Stomach smooth muscle (tissue), 2 donors: ENCODE data around the gene SPRED2.

Source experiments
- H3K27ac ChIP-seq: one replicate; pipeline ENCODE4 v1.7.0; 2013; ENCODE audit warnings: mild to moderate bottlenecking, low read length, inconsistent platforms
- H3K27me3 ChIP-seq, 2 donors: one replicate each; pipeline ENCODE4 v1.7.0; 2013; ENCODE audit warnings: low read length in 2 of 2; ENCODE audit not compliant: insufficient read depth in 2 of 2, control insufficient read depth in 1 of 2
- H3K36me3 ChIP-seq, 2 donors: one replicate each; pipeline ENCODE4 v1.7.0; 2013; ENCODE audit warnings: low read length in 2 of 2; ENCODE audit not compliant: control insufficient read depth in 2 of 2, insufficient read depth in 2 of 2
- H3K4me1 ChIP-seq: one replicate; pipeline ENCODE4 v1.7.0; 2013; ENCODE audit warnings: low read length; ENCODE audit not compliant: control insufficient read depth, insufficient read depth
- H3K4me3 ChIP-seq, 2 donors: one replicate each; pipeline ENCODE4 v1.7.0; 2013; ENCODE audit warnings: low read length in 2 of 2
- H3K9ac ChIP-seq, 2 donors: one replicate each; pipeline ENCODE4 v1.7.0; 2013; ENCODE audit warnings: low read length in 2 of 2, mild to moderate bottlenecking in 1 of 2
- H3K9me3 ChIP-seq, 2 donors: one replicate each; pipeline ENCODE4 v1.7.0; 2013; ENCODE audit warnings: low read length in 2 of 2; ENCODE audit not compliant: control insufficient read depth in 2 of 2
- donor health status: healthy.
- donor health status: Pancreatic carcinoma.

The SPRED2 gene

DNA sequence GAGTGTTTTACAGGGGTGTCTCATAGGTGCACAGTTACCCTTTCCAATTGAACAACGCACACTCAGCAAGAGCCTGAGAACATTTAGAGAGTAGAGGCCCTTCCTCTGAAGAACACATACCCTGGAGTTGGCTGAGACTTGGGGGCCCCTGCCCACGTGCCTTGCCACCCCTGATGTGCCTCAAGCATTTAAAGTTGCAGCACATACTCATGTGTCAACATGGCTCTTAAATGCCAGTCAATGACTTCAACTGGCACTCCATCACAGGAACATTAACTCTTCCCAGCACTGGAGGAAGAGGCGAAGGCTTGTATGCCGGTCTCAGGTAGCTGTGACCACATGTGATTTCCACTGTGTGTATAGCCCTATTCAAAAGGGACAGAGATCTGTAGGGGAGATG lies 57.4 kb downstream of the SPRED2 start:
- no peak overlapping the region for H3K27ac ChIP-seq
- H3K9me3 ChIP-seq = no peaks in the 10 kb centered on the region
- peaks cover 7% of the 10 kb centered on the region for H3K4me1 ChIP-seq
- H3K27me3 ChIP-seq = no peaks in the 10 kb centered on the region
- no peak overlapping the region for H3K9ac ChIP-seq
- H3K36me3 ChIP-seq = peaks cover 0 to 2% of the 10 kb centered on the region in 2 donors
- no peak overlapping the region for H3K4me3 ChIP-seq

DNA sequence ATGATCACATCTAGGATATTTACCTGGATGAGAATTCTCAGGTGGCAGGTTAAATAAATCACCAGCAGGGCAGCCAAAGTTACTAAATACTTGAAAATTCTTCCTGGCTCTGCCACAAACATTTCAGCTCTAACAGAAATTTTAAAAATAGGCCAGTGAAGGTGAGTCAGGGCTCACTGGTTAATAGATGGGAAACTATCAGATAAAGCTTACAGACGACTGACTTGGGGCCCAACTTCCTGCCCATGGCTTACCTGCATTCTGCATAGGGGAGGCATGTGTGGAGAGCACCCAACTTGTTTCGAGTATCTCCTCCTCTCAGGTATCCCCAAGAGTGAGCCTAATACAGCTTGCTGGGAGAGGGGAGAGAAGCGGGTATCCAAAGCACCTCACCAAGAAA lies 57.8 kb downstream of the SPRED2 start:
- Histone ChIP-seq H3K27ac (no peak overlapping the region), H3K9me3 (no peaks in the 10 kb centered on the region), H3K27me3 (no peaks in the 10 kb centered on the region), H3K36me3 (peaks cover 0 to 2% of the 10 kb centered on the region in 2 donors), H3K4me1 (peaks cover 7% of the 10 kb centered on the region), H3K4me3 (no peak overlapping the region), H3K9ac (no peak overlapping the region)

DNA sequence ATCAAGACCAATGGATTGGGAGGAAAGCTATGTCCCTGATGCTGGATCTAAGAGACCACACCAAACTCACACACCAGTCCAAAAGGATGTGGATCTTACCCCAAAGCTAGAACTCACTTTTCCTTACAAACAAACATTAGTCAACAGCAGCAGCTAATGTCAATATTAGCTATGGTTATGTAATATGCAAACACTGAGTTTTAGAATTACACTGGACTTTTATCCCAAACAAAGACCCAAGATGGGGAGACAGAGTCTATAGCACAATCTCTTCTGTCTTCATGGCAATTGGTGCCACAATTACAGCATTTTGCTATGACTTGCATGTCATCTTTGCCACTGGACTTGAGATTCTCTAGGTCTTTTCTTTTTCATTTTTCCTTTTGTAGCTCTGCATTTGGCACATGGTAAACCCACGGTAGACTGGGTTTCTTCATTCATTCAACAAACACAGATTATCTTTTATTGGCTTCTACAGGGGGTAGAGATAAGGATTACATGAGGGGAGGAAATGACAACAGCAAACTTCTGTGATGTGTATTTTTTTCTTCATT lies 59.0 kb downstream of the SPRED2 start:
- no peak overlapping the region for H3K9ac ChIP-seq
- H3K27ac ChIP-seq = no peak overlapping the region
- no peak overlapping the region for H3K4me3 ChIP-seq
- H3K27me3 ChIP-seq = no peaks in the 10 kb centered on the region
- no peaks in the 10 kb centered on the region for H3K9me3 ChIP-seq
- peaks cover 0 to 2% of the 10 kb centered on the region in 2 donors for H3K36me3 ChIP-seq
- peaks cover 7% of the 10 kb centered on the region for H3K4me1 ChIP-seq

DNA sequence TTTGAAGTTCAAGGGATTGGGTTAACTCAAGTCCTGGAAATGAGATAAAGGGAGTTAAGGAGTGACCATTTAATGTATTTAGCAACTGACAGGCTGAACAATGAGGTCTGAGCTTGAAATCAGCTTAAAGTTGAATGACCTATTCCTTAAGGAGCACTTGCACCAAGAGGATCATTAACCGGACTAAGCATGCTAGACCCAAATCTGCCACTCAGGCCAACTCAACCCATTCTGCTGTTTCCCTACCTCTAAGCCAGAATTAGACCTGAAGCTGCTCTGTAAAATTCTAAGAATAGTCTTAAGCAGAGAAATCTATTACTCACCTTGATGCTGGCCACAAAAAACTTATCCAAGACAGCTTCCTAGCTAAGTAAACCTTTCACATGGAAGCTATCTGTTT lies 59.8 kb downstream of the SPRED2 start:
- Histone ChIP-seq H3K9me3 (no peaks in the 10 kb centered on the region), H3K36me3 (peaks cover 0 to 2% of the 10 kb centered on the region in 2 donors), H3K27ac (no peak overlapping the region), H3K4me3 (no peak overlapping the region), H3K27me3 (no peaks in the 10 kb centered on the region), H3K4me1 (peaks cover 6% of the 10 kb centered on the region), H3K9ac (no peak overlapping the region)

DNA sequence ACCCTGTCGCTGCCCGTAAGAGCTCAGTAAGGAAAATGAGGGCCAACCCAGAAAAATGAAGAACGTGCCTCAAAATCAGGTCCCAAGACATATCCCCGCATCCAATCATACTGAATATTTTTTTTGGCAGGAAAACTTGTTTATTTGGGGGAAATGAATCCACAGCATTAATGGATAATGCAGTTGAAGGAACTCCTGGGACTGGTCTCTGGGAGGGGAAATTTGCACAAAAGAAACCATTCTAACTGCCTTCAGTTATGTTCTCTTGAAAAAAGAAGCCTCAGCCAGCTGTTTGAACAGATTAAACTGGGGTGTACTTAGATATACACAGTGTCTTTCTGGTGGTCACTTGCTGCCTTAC lies 61.3 kb downstream of the SPRED2 start:
- no peak overlapping the region for H3K27ac ChIP-seq
- H3K4me1 ChIP-seq = peaks cover 11% of the 10 kb centered on the region
- H3K9ac ChIP-seq = no peak overlapping the region
- H3K27me3 ChIP-seq = no peaks in the 10 kb centered on the region
- peaks cover 0 to 2% of the 10 kb centered on the region in 2 donors for H3K36me3 ChIP-seq
- no peaks in the 10 kb centered on the region for H3K9me3 ChIP-seq
- no peak overlapping the region for H3K4me3 ChIP-seq

DNA sequence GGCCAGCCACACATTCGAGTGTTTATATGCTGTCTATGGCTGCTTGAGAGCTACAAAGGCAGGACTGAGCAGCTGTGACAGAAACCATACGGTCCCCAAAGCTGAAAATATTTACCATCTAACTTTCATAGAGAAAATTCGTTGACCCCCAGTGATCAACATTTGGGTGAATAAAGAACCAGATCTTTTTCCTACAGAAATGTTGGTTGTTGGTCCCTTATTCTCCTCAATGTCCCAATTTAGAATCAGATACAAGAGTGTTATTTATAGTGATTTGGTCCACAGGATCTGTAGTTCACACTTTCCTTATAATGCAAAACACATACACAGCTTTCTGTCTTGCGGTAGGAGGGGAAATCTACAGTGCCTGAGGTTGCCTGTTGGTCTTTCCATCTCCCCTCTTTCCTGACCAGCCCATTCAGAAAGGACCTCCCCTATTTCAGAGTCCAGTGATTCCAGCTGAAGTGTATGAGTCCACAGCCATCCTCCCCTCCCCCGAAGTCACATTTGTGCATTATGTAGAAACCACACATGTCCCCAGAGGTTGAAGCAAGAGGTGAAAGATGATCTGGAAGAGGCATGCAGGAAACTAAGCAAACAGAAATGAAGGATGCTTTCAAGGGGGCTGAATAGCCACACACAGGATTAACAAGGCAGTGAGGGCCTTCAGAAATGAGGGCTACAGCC lies 61.9 kb downstream of the SPRED2 start:
- Histone ChIP-seq H3K9me3 (no peaks in the 10 kb centered on the region), H3K27me3 (no peaks in the 10 kb centered on the region), H3K27ac (no peak overlapping the region), H3K4me1 (peaks cover 11% of the 10 kb centered on the region), H3K9ac (no peak overlapping the region), H3K4me3 (no peak overlapping the region), H3K36me3 (peaks cover 0 to 2% of the 10 kb centered on the region in 2 donors)

DNA sequence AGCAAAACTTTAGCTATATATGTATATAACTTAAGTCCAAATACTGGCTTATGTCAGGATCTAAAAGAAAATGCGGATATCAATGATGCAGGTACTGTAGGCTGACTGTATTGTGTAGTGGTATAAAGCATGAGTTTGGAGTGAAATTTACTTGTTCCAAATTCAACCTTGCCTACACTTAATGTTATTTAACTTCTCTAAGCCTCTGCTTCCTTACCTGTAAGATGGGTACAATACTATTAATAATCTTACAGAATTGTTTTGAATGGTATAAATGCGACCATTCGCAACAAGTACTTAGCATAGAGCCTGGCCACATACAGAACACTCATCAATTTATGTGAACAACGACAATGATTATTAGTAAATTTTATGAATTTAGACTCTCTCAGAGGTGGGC lies 62.4 kb downstream of the SPRED2 start:
- Histone ChIP-seq H3K4me3 (no peak overlapping the region), H3K27me3 (no peaks in the 10 kb centered on the region), H3K4me1 (peaks cover 11% of the 10 kb centered on the region), H3K9me3 (no peaks in the 10 kb centered on the region), H3K9ac (no peak overlapping the region), H3K27ac (no peak overlapping the region), H3K36me3 (peaks cover 0 to 2% of the 10 kb centered on the region in 2 donors)

DNA sequence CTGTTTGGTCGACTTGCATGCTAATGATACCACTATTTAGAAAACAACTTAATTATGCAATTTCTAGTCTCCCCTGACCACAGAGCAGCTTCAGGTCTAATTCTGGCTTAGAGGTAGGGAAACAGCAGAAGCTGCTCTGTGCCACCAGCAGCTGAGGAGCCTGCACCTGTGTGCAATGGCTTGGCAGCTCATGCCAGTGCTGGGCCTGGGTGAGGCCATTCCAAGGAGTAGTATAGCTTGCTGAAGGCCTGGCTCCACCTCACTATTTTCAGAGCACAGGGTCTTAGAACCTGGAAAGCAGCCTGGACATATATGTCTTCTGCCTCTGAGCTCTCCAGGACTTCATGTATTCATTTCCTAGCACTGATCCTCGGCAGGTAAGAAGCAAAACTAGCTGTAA lies 62.8 kb downstream of the SPRED2 start:
- Histone ChIP-seq H3K36me3 (peaks cover 0 to 2% of the 10 kb centered on the region in 2 donors), H3K9me3 (no peaks in the 10 kb centered on the region), H3K9ac (no peak overlapping the region), H3K27me3 (no peaks in the 10 kb centered on the region), H3K27ac (no peak overlapping the region), H3K4me3 (no peak overlapping the region), H3K4me1 (peaks cover 11% of the 10 kb centered on the region)

DNA sequence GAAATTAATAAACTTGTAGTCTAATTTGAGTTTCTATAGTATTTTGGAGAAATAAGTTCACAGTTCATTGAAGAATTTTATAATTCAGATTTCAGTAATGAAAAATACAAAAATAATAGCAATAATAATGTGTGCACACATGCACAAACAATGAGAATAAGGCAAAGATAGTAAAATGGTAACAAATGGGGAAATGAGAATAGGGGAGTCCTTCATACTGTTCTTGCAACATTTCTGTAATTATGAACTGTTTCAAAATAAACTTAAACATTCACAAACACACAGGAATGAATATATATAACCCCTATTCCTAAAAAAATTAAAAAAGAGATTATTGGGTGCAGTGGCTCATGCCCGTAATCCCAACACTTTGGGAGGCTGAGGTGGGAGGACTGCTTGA lies 63.9 kb downstream of the SPRED2 start:
- Histone ChIP-seq H3K36me3 (peaks cover 0 to 2% of the 10 kb centered on the region in 2 donors), H3K9ac (no peak overlapping the region), H3K4me3 (no peak overlapping the region), H3K9me3 (no peaks in the 10 kb centered on the region), H3K27ac (no peak overlapping the region), H3K27me3 (no peaks in the 10 kb centered on the region), H3K4me1 (peaks cover 11% of the 10 kb centered on the region)

DNA sequence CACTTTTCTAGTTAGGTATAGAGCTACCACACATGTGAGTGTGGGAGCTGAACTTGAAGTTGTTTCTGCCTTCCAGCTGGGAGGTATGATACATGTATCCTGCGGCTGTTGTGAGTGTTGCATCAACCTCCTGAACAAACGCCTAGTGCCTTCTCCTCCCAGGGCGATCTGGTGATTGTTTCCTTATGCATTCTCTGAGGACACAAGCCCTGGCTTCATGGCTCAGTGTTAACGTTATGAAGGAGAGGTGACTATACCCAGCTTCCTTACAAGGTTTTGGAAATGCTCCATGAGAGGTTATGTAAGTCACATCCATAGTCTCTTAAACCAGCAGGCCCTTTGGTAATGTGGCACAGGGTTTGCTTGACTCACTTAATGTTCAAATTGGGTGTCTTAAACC lies 64.9 kb downstream of the SPRED2 start:
- H3K9me3 ChIP-seq = no peaks in the 10 kb centered on the region
- H3K27ac ChIP-seq = no peak overlapping the region
- H3K36me3 ChIP-seq = peaks cover 0 to 2% of the 10 kb centered on the region in 2 donors

DNA sequence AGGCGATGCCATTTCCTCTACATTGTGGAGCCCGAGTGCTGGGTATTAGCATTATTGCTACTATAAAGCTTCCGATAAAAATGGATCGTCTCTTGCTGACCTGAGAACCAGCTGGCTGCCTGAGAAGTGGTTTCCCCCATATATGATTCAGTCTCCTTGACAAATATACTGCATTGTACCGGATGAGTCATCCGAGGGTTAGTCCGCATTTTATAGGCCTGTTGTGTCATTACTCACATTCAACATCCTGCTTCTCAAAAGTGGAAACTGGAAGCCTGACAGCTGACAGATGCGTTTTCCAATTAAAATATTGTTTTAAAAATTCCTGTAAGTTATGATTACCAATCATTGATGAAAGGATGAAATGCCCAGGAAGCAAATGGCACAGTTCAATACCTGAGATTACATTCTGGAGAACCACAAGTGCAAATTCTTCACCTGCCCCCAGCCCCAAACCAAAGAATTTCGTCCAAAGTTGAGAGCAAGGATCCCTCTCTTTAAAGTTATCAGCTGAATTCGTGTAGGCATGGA lies 65.7 kb downstream of the SPRED2 start:
- peaks cover 14% of the 10 kb centered on the region for H3K4me1 ChIP-seq
- no peaks in the 10 kb centered on the region for H3K27me3 ChIP-seq
- H3K4me3 ChIP-seq = no peak overlapping the region
- H3K27ac ChIP-seq = no peak overlapping the region
- H3K9ac ChIP-seq = no peak overlapping the region
- no peaks in the 10 kb centered on the region for H3K36me3 ChIP-seq
- H3K9me3 ChIP-seq = no peaks in the 10 kb centered on the region

More for the DNA sequence above, 64.9 kb downstream of the SPRED2 start:
- no peaks in the 10 kb centered on the region for H3K27me3 ChIP-seq
- H3K4me1 ChIP-seq = peaks cover 14% of the 10 kb centered on the region
- no peak overlapping the region for H3K4me3 ChIP-seq
- H3K9ac ChIP-seq = no peak overlapping the region
